GM19324 (cell line): Measurements from ENCODE around the gene CDKAL1.
"Not testable (repeated sequence)": the region's sequence is repeated elsewhere in the genome, so short reads cannot be mapped to it uniquely, and the experiment has no call there.

ENCODE experiments used
- ATAC-seq: cut with Tn5 transposase; IDR thresholded peaks from one replicate; pipeline ENCODE4 v1.9.1; 2021; ENCODE audit warnings: mild to moderate bottlenecking, moderate library complexity; ENCODE audit not compliant: unreplicated experiment, low FRiP score

CDKAL1 gene

DNA sequence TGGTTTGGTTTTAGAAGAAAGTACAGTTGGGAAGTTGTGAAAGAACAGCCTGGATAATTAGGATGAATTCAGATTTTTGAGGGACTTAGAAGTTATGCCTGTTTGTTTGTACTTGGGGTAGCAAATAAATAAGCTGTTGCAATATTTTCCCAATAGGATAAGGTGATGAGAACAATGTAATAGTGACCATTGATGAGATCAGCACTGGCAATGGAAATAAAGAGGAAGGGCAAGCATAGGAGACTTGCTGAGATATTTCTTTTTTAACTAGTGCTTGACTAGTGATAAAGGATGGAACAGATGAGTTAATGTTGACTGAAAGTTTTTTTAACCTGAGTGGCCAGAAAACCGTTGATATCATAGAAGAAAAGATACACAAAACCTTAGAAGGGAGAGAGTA lies 498.8 kb downstream of the CDKAL1 start:
- ATAC-seq: no peak

DNA sequence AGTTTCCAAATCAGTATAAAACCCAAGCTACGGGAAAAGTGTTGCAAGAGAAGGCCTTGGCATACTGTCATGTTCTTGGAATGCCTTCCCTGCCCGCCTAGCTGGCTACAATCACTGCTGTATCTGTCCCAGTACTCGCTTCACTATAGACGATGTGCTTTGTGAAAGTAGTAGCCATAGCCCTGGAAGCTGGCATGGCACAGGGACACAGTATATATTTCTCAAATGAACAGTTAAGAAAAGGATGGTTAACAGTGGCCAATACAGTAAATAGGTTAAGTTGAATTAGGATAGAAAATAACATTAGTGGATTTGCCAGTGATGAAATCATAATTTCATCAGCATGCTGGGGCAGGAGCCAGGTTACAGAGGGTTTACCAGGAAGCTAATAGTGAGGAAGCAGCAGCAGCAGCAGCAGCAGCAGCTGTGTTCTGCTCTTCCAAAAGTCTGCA lies 499.3 kb downstream of the CDKAL1 start:
- no peak for ATAC-seq

DNA sequence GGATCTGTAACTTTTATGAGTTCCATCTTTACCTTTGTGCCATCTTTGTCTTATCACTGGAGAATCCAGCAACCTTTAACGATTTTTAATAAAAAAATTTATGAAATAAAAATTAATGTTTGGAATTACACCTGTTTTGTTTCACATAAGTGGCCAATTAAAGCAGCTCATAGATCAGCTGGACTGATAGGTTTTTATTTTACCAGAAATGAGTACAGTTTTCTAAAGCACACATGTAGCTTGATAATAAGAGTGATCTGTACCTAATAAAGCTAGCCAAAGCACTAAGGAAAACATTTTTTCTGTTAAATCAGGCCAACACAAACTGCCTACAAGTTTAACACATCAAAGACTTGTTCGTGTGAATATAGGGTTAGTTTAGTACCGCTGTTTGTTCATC lies 500.1 kb downstream of the CDKAL1 start:
- ATAC-seq: no peak

DNA sequence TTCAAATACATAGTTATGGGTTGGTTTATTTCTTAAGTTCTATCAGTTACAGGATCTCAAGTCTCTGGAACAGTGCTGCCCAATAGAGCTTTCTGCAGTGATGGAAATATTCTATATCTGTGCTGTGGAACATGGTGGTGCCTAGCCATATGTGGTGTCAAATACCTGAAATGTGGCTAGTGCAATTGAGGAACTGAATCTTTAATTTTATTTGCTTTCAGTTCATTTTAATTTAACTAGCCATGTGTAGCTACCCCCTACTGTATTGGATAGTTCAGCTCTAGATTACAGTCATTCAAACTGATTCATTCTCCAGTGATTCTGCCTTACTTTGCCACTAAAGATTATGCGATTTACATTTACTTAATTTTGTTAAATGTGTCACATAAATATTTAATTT lies 503.2 kb downstream of the CDKAL1 start:
- no peak for ATAC-seq

DNA sequence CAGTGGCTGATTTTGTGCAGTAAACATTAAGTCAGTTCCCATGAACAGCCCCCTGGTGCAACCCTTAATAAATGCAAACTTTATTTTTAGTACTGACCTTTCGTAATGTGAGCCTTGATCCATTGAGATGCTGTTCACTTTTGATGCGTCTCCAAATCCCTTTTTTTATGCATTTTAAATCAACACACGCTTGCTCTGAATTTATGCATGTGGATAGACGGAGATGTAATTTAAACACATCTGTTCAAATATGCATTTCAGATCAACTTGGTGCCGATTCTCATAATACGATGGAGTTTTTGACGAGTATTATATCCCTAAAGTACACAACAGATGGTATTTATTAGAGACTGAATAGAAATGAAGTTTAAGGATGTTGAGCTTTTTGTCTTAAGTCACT lies 505.7 kb downstream of the CDKAL1 start:
- no peak for ATAC-seq

DNA sequence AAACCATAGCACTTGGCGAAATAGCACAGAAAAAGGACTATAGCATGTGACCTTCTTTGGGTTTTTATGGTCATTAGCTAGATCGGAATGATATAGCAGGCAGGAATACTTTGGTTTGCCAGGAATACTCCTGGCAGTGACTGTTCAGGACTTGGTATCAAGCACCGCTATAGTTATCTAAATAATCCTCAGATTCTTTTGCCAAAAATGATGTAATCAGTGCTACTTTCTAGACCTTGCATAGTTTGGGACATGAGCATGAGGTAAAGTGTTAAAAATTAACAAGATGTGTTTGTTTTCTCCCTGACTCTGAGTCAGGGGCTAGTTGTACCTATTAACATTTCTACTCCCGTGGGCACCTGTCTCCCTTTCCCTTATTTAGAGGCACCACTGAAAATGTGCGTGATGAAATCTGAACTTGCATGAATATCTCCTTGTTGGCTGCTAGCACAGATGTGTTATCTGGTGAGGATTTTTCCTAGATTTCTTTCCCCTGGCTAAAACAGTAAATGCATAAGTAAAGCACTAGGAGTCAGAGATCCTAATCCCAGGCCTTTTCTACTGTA lies 511.0 kb downstream of the CDKAL1 start:
- no peak for ATAC-seq

DNA sequence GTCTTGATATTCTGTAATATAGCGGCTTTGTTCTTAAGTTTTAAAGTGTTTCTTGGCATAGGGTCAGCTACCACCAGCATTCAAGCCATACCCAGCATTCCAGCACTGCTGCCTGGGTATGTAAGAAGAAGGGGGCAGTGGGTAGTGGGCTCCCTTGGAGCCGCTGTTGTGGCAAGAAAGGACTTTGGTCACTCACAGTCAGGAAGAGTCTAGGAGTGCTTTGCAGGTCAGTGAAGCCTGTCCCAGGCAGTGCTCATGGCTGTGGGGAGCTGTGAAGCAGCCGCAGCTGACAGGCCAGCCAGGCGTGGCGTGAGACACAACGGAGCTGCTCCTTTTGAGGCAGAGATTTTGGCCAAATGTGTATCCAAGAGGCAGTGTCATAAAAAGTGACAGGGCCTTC lies 512.0 kb downstream of the CDKAL1 start:
- no peak for ATAC-seq

DNA sequence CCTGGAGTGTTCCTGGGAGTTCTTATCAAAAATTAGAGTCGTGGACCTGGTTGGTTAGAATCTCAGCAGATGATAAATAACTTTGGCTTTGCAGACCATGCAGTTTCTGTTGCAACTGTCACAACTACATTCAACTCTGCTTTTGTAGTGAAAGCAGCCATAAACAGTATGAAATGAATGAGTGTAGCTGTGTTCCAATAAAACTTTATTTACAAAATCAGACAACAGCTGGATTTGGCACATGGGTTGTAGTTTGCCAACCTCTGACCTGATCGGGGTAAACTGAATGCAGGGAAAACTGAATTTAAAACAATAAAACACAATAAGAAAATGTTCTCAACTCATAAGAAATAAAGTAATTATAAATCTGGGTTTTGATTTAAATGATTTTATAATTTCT lies 513.8 kb downstream of the CDKAL1 start:
- no peak for ATAC-seq

DNA sequence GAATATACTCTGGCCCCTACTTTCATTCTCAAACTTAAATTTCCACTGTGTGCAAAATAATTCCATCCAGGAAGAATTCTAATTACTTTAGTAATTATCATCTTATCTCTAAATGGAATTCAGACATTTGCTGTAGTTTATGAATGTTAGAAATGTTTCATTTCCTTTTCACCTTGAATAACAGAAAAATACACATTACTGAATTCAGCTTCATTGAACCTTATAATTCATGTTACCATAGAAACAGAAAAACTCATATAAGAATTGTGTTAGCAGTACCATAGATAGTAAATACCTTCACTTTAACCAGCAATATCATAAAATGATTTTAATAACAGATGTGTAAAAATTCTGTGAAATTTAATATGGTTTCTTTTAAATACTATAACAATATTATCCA lies 514.9 kb downstream of the CDKAL1 start:
- ATAC-seq: no peak

DNA sequence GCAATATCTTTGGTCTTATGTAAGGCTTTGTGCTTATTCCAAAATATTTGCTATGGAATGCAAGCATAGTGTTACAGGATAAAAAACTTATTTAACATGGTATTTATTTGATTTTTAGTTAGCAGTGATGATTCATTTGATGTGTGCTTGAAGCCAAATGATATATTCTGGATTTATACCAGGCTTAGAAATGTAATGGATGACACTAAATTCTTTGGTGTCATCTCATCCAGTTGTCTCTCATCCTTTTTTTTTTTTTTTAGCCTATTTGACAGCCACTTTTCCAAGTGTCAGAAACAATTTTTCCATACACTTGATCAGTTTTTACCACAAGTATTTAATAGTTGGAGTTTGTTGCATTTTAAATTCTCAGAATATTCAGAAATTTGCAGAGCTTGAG lies 515.3 kb downstream of the CDKAL1 start:
- ATAC-seq: no peak

DNA sequence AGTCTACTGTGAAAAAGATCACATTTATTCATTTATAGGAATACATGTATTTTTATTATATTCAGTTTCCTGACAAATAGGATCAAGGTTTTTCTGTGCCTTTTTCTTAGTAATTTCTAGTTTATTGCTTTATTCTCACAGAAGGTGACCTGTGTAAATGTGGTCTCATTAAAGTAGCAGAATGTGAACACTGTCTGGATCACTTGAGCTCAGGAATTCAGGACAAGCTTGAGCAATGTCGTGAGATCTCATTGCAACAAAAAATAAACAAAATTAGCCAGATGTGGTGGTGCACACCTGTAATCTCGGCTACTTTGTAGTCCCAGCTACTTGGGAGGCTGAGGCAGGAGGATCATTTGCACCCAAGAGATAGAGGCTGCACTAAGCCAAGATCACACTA lies 516.7 kb downstream of the CDKAL1 start:
- no peak for ATAC-seq

DNA sequence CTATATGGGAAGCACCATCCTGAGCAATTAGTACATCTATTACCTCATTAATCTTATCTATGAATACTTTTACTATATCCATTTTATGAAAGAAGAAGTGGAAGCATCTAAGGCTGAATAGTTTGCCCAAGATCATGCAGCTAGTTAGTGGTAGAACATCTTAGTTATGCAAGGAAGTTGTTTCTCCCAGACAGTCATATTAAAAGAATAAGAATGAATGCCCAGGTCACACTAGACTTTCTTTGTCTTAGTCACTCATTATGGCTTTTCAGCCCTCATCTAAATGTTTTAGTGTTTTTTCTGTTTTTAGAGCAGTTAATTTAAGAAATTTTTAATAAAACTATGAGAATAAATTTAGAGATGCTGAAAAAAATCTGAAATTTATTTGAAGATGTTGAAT lies 517.5 kb downstream of the CDKAL1 start:
- no peak for ATAC-seq

DNA sequence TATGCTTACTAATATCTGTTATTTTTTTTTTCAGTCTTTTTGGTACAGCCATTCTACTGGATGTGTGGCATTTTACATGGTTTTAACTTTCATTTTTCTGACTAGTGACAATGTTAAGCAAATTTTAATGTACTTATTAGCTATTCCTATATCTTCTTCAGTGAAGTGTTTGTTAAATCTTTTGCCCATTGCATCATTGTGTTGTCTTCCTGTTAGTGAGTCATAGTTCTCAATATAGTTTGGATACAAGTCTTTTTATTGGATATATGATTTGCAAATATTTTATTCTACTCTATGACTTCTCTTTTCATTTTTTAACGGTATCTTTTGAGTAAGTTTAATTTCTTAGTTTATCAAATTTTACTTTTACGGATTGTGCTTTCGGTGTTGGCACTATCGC lies 519.4 kb downstream of the CDKAL1 start:
- no peak for ATAC-seq

DNA sequence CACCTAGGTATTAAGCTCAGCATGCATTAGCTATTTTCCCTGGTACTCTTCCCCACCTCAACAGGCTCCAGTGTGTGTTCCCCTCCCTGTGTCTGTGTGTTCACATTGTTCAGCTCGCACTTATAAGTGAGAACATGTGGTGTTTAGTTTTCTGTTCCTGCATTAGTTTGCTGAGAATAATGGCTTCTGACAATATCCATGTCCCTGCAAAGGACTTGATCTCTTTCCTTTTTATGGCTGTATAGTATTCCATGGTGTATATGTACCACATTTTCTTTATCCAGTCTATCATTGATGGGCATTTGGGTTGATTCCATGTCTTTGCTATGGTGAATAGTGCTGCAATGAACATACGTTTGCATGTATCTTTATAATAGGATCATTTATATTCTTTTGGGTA lies 521.2 kb downstream of the CDKAL1 start:
- ATAC-seq: not testable (repeated sequence)

DNA sequence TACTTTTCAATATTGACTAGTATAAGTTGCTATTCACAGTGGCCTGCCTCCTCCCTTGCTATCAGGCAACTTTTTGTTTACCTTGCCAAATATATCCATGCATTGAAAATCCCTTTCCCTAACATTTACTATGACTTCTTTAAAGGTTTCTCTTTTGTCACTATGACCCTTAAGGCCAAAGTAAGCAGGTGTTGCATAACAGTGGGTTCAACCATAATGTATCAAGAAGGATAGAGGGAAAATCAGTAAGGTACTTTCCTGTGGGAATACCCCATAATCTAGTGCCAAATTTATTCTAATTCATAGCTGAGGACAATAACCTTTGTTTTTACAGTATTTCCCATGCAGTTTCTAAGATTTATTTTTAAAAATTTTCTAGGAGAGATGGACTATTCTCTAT lies 527.6 kb downstream of the CDKAL1 start:
- no peak for ATAC-seq

DNA sequence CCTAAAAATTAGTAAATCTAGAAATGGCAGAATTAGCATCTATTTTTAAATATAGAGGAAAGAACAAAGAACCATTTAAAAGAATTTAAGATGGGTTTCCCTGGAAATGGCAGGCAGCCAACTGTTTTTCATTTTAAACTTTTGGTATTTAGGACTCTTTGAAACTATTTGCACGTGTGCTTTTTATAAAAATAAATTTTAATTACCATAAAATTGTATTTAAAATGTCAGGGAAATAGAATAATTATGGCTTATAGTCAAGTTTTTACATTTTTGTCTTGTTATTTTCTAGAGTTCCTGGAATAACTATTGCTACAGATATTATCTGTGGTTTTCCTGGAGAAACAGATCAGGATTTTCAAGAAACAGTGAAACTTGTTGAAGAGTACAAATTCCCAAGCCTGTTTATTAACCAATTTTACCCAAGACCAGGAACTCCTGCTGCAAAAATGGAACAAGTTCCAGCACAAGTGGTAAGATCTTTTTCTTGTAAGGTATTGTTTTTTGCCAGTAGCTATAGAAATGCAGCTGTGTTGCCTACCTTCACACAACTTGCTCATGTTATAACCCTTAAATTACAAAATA lies 530.6 kb downstream of the CDKAL1 start:
- no peak for ATAC-seq

DNA sequence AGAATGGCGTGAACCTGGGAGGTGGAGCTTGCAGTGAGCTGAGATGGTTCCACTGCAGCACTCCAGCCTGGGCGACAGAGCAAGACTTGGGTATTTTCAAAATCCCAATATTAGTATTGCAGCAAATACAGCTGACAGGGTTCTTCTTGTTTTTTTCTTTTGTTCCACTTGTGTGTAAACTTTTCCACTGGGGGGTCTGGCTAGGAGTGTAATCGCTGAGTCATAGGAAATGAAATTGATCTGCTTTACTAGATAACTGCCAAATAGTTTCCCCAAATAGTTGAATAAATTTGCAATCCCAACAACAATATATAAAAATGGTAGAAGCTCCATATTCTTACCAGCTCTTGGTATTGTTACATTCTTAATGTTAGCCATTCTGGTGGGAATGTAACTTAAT lies 533.3 kb downstream of the CDKAL1 start:
- ATAC-seq: no peak

DNA sequence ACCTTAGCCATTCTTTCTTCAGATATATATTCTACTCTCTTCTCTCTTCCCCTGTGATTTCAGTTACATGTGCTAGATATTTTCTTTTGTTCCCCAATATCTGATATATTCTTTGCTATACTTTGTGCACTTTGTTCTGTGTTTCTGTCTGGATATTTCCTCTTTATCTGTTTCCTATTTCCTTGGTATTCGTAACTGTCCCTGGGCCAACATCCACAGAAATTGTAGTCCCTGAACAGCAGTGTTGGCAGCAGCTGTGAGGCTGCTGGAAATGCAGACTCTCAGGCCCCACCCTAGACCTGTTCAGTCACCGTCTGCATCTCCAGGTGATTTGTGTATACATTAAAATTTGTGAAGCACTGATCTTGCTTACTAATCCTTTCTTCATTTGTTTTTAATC lies 536.4 kb downstream of the CDKAL1 start:
- no peak for ATAC-seq

DNA sequence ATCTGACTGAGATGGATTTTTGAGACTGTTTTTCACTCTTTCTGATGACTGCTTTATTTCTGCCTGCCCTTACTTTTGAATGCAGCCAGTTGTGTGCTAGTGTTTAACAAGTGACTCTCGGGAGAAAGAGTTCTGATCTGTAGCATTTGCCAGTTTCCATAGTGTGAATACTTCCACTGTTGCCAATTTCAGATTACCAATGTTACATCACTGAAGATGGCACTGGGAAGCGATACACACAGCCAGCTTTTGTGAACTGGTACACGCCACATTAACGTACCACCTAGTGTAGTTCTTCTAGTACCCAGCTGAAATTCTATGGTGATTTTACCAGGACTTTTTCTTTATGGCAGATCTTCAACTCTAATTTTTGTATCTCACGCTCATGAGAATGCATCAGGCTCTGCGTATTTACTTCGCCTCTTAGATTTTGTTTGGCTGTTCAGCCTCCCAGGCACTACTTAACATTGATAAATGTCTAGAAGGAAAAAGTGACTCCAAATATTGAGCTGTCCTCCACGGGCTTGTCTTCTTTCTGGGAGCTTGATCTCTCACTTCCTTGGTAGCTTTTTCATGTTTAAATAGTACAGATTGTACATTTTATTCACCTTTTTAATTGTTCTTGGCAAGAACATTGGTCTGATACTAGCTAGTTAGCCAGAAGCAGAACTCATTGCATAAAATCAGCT lies 537.7 kb downstream of the CDKAL1 start:
- ATAC-seq: no peak

DNA sequence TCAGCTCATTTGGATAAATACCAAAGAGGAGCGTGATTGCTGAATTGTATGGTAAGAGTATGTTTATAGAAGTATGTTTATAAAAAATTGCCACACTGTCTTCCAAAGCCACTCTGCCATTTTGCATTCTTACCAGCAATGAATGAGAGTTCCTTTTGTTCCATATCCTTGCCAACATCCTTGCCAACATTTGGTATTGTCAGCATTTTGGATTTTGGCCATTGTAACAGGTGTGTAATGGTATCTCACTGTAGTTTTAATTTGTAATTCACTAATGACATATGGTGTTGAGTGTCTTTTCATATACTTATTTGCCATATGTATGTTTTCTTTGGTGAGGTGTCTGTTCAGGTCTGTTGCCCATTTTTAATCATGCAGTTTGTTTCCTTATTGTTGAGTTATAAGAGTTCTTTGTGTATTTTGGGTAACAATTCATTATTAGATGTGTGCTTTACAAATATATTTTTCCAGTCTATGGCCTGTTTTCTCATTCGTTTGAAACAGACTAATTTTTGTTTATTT lies 539.1 kb downstream of the CDKAL1 start:
- ATAC-seq: no peak

DNA sequence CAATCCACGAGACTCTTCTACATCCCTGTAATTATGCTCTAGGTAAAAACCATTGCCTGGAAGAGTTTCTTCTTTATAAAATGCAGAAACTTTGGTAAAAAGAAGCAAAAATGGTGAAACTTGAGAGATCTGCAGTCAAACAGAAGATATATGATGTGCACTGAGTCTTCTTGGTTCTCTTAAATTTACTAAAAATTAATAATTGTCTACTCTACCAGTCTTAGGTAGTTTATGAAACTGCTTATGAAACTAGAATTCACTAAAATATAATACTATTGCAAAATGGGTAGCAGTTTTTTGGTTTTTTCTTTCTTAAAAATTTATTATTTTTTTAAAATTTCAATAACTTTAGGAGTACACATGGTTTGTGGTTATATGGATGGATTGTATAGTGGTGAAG lies 540.2 kb downstream of the CDKAL1 start:
- no peak for ATAC-seq

DNA sequence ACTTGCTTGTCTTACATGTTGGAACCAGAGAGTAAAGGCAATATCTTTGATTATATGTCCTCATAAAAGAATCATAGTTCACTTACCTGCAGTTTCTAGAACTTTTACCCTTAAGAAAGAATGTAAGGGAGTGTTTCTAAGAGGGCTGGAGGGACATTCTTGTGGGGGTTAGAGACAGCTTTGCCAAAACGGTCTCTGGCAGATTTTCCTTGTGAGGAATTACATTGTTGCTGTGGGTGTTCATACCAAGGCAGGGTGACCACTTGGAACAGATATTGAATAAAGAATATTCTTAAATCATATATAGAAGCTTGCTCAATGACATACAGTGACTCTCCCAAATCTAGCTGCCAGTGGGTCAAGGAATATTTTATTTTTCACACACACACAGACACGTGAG lies 541.7 kb downstream of the CDKAL1 start:
- ATAC-seq: no peak
